Measurements from ENCODE around the gene ATP6V0A1.

Gene ATP6V0A1

GRCh38 chr17:42498828-42499227 is 40.1 kb downstream of the ATP6V0A1 start:
- DNase-seq (ENCODE audit: low read depth), result no peak
- H3K4me3 ChIP-seq (ENCODE audit: control insufficient read depth, low read depth, low read length), result no peak overlapping the region
- no peak for TF ChIP-seq CTCF (IDR thresholded peaks at IDR 0.05; ENCODE audit: control insufficient read depth, insufficient read depth, low read depth, low read length, missing control alignments)

- no peak overlapping the region for H3K4me3 ChIP-seq (ENCODE audit: control insufficient read depth, low read depth, low read length)
- TF ChIP-seq CTCF (IDR thresholded peaks at IDR 0.05; ENCODE audit: control insufficient read depth, insufficient read depth, low read depth, low read length, missing control alignments), result no peak
- DNase-seq (ENCODE audit: low read depth), result no peak
Observed at GRCh38 chr17:42502091-42502490, 43.4 kb downstream of the ATP6V0A1 start.

GRCh38 chr17:42502926-42503325 is 44.2 kb downstream of the ATP6V0A1 start:
- no peak for TF ChIP-seq CTCF (IDR thresholded peaks at IDR 0.05; ENCODE audit: control insufficient read depth, insufficient read depth, low read depth, low read length, missing control alignments)
- no peak overlapping the region for H3K4me3 ChIP-seq (ENCODE audit: control insufficient read depth, low read depth, low read length)
- DNase-seq (ENCODE audit: low read depth), result no peak

GRCh38 chr17:42507671-42508070 is 49.0 kb downstream of the ATP6V0A1 start:
- TF ChIP-seq CTCF (IDR thresholded peaks at IDR 0.05; ENCODE audit: control insufficient read depth, insufficient read depth, low read depth, low read length, missing control alignments), result no peak
- DNase-seq (ENCODE audit: low read depth), result no peak
- no peak overlapping the region for H3K4me3 ChIP-seq (ENCODE audit: control insufficient read depth, low read depth, low read length)

GRCh38 chr17:42508426-42509165 is 49.9 kb downstream of the ATP6V0A1 start:
- no peak for TF ChIP-seq CTCF (IDR thresholded peaks at IDR 0.05; ENCODE audit: control insufficient read depth, insufficient read depth, low read depth, low read length, missing control alignments)
- H3K4me3 ChIP-seq (ENCODE audit: control insufficient read depth, low read depth, low read length), result no peak overlapping the region
- no peak for DNase-seq (ENCODE audit: low read depth)

- DNase-seq (ENCODE audit: low read depth), result no peak
- H3K4me3 ChIP-seq (ENCODE audit: control insufficient read depth, low read depth, low read length), result no peak overlapping the region
- no peak for TF ChIP-seq CTCF (IDR thresholded peaks at IDR 0.05; ENCODE audit: control insufficient read depth, insufficient read depth, low read depth, low read length, missing control alignments)
Observed at GRCh38 chr17:42509409-42509808, 50.7 kb downstream of the ATP6V0A1 start.
